ENCODE results near the gene IL21R. TPM values are rescaled to one million over a fixed set of nuclear protein-coding genes. Genes with fewer than 3 reads are reported as not detected.

The IL21R gene
- total RNA-seq, 5 donors from 2014 or later (not counting 1 experiment from before 2014, with no cell fraction given): 35.6 to 44.3 (median 38.2) TPM

DNA sequence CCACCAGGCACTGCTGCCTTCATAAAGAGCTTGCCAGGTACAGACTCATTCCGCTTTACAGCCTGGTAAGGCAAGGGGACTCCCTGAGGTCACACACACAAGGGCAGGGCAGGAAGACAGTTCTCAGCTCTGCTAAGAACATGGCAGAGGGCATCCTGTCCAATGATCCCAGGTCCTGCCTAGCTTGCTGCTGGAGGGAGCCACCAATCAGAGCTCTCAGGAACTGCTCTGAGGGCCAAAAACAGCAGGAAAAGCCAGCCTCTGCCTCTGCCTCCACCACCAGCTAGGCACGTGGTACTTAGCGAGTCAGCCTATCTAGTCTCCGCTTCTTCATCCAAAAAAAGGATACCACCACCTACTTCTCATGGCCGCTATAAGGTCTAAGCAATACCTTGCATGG is 81.7 kb downstream of the IL21R start:
- WGBS (ENCODE audit: insufficient coverage): 100% methylated on average over 5 of the region's 5 CpGs
- CTCF ChIA-PET: no interaction called here

GRCh38 chr16:27485126-27485525 is 83.2 kb downstream of the IL21R start:
- no peaks in the 10 kb centered on the region for H3K27me3 Mint-ChIP-seq
- H3K36me3 ChIP-seq (ENCODE audit: control insufficient read depth in 2 of 2, extremely low read depth in 1 of 2, insufficient read depth in 1 of 2, low read length in 1 of 2): peaks cover 9 to 98% of the 10 kb centered on the region in 2 donors
- H3K9me3 ChIP-seq: no peaks in the 10 kb centered on the region
- ATAC-seq (replicated peaks in 1 of 4) (no peak), DNase-seq (no peak)
- POLR2A ChIA-PET: no interaction called here
- no peaks in the 10 kb centered on the region for H3K4me1 ChIP-seq (ENCODE audit: control insufficient read depth in 1 of 2, extremely low read depth in 1 of 2, insufficient read depth in 2 of 2, low read length in 2 of 2)
- H3K4me1 Mint-ChIP-seq: peaks cover 0 to 4% (median 2%) of the 10 kb centered on the region in 3 donors
- no peaks in the 10 kb centered on the region for H3K27me3 ChIP-seq (replicated peaks in 1 of 2; ENCODE audit: control insufficient read depth in 2 of 2, extremely low read depth in 1 of 2, insufficient read depth in 2 of 2, low read length in 1 of 2)
- H3K9me3 Mint-ChIP-seq: no peaks in the 10 kb centered on the region
- H3K4me3 ChIP-seq (ENCODE audit: control insufficient read depth in 1 of 2, extremely low read depth in 1 of 2, low read length in 1 of 2): no peak overlapping the region
- CTCF ChIA-PET: interaction anchor here in 1 of 2 donors (0.8 kb wide), 1 partner anchor 572 kb away, joined by 3 read pairs; no protein-coding TSS in a partner anchor
- no peak overlapping the region for H3K27ac Mint-ChIP-seq
- no peak overlapping the region for H3K27ac ChIP-seq (ENCODE audit: low read length)
- WGBS (ENCODE audit: insufficient coverage): 98% methylated on average over 8 of the region's 9 CpGs
- no peak overlapping the region for H3K4me3 Mint-ChIP-seq
- H3K36me3 Mint-ChIP-seq: peaks cover 84% of the 10 kb centered on the region

More for the DNA sequence above, 81.7 kb downstream of the IL21R start:
- Histone ChIP-seq H3K4me1 (ENCODE audit: control insufficient read depth in 1 of 2, extremely low read depth in 1 of 2, insufficient read depth in 2 of 2, low read length in 2 of 2) (no peaks in the 10 kb centered on the region), H3K27me3 (replicated peaks in 1 of 2; ENCODE audit: control insufficient read depth in 2 of 2, extremely low read depth in 1 of 2, insufficient read depth in 2 of 2, low read length in 1 of 2) (no peaks in the 10 kb centered on the region), H3K36me3 (ENCODE audit: control insufficient read depth in 2 of 2, extremely low read depth in 1 of 2, insufficient read depth in 1 of 2, low read length in 1 of 2) (peaks cover 9 to 89% of the 10 kb centered on the region in 2 donors), H3K4me3 (ENCODE audit: control insufficient read depth in 1 of 2, extremely low read depth in 1 of 2, low read length in 1 of 2) (no peak overlapping the region), H3K9me3 (no peaks in the 10 kb centered on the region), H3K27ac (ENCODE audit: low read length) (no peak overlapping the region)
- Mint-ChIP-seq H3K4me3 (no peak overlapping the region), H3K27ac (no peak overlapping the region), H3K4me1 (peaks cover 0 to 4% (median 2%) of the 10 kb centered on the region in 3 donors), H3K36me3 (peaks cover 76% of the 10 kb centered on the region), H3K27me3 (no peaks in the 10 kb centered on the region), H3K9me3 (no peaks in the 10 kb centered on the region)
- POLR2A ChIA-PET: no interaction called here
- ATAC-seq (replicated peaks in 1 of 4) (no peak), DNase-seq (no peak)

- peaks cover 0 to 4% (median 2%) of the 10 kb centered on the region in 3 donors for H3K4me1 Mint-ChIP-seq
- POLR2A ChIA-PET: no interaction called here
- WGBS (ENCODE audit: insufficient coverage): 88% methylated on average over 3 of the region's 11 CpGs
- Histone ChIP-seq H3K27ac (ENCODE audit: low read length) (no peak overlapping the region), H3K27me3 (replicated peaks in 1 of 2; ENCODE audit: control insufficient read depth in 2 of 2, extremely low read depth in 1 of 2, insufficient read depth in 2 of 2, low read length in 1 of 2) (no peaks in the 10 kb centered on the region), H3K9me3 (no peaks in the 10 kb centered on the region), H3K4me3 (ENCODE audit: control insufficient read depth in 1 of 2, extremely low read depth in 1 of 2, low read length in 1 of 2) (no peak overlapping the region), H3K36me3 (ENCODE audit: control insufficient read depth in 2 of 2, extremely low read depth in 1 of 2, insufficient read depth in 1 of 2, low read length in 1 of 2) (peaks cover 5 to 98% of the 10 kb centered on the region in 2 donors), H3K4me1 (ENCODE audit: control insufficient read depth in 1 of 2, extremely low read depth in 1 of 2, insufficient read depth in 2 of 2, low read length in 2 of 2) (no peaks in the 10 kb centered on the region)
- H3K4me3 Mint-ChIP-seq: no peak overlapping the region
- no peak overlapping the region for H3K27ac Mint-ChIP-seq
- ATAC-seq (replicated peaks in 1 of 4): no peak
- H3K9me3 Mint-ChIP-seq: no peaks in the 10 kb centered on the region
- H3K36me3 Mint-ChIP-seq: peaks cover 79% of the 10 kb centered on the region
- CTCF ChIA-PET: interaction anchor here in 1 of 2 donors (0.8 kb wide), 1 partner anchor 571 kb away, joined by 3 read pairs; no protein-coding TSS in a partner anchor
- DNase-seq: no peak
- no peaks in the 10 kb centered on the region for H3K27me3 Mint-ChIP-seq
Measured at GRCh38 chr16:27485811-27486210, 83.8 kb downstream of the IL21R start.

DNA sequence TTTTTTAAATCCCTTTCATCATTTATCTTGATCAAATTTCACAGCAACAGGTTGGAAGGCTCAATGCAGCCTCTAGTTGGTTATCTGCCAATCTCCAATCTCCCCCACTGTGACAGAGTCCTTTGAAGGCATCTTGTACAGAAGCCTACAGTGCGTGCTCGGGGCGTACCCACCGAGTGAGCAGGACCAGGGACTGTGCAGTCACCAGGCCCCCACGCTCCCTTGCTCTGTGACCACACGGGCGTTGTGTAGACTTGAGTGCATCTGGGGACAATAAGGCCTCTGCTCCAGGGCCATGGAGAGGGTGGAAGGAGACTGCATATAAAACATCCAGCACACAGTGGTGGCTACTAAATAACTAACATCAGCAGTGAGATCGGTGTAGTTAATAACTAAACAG is 84.4 kb downstream of the IL21R start:
- WGBS (ENCODE audit: insufficient coverage): 75% methylated on average over 5 of the region's 8 CpGs
- H3K27ac Mint-ChIP-seq: no peak overlapping the region
- H3K4me1 Mint-ChIP-seq: peaks cover 0 to 4% (median 2%) of the 10 kb centered on the region in 3 donors
- DNase-seq (no peak), ATAC-seq (replicated peaks in 1 of 4) (no peak)
- no peak overlapping the region for H3K4me3 Mint-ChIP-seq
- H3K9me3 Mint-ChIP-seq: no peaks in the 10 kb centered on the region
- Histone ChIP-seq H3K27ac (ENCODE audit: low read length) (no peak overlapping the region), H3K27me3 (replicated peaks in 1 of 2; ENCODE audit: control insufficient read depth in 2 of 2, extremely low read depth in 1 of 2, insufficient read depth in 2 of 2, low read length in 1 of 2) (no peaks in the 10 kb centered on the region), H3K4me1 (ENCODE audit: control insufficient read depth in 1 of 2, extremely low read depth in 1 of 2, insufficient read depth in 2 of 2, low read length in 2 of 2) (peaks cover 0 to 3% of the 10 kb centered on the region in 2 experiments), H3K4me3 (ENCODE audit: control insufficient read depth in 1 of 2, extremely low read depth in 1 of 2, low read length in 1 of 2) (no peak overlapping the region), H3K9me3 (no peaks in the 10 kb centered on the region), H3K36me3 (ENCODE audit: control insufficient read depth in 2 of 2, extremely low read depth in 1 of 2, insufficient read depth in 1 of 2, low read length in 1 of 2) (peaks cover 5 to 98% of the 10 kb centered on the region in 2 donors)
- CTCF ChIA-PET: no interaction called here
- no peaks in the 10 kb centered on the region for H3K27me3 Mint-ChIP-seq
- POLR2A ChIA-PET: no interaction called here
- H3K36me3 Mint-ChIP-seq: peaks cover 79% of the 10 kb centered on the region

DNA sequence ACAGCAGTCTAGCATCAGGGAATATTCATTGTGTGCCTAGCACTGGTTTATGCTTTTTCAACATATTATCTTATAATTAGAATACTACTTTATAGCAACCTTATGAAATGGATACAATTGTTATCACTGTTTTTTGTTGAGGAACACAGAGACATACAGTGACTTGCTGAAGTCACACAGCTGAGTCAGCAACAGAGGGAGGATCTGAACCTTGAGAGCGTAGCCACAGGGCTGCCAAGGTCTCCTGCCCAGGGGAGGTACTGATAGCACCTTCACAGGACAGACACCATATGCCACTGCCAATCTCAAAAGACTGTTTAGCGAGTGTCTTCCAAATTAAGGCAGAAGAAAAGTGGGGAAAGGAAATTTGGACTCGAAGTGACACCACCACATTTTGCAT is 84.8 kb downstream of the IL21R start:
- Histone ChIP-seq H3K4me1 (ENCODE audit: control insufficient read depth in 1 of 2, extremely low read depth in 1 of 2, insufficient read depth in 2 of 2, low read length in 2 of 2) (peaks cover 0 to 7% of the 10 kb centered on the region in 2 experiments), H3K27me3 (replicated peaks in 1 of 2; ENCODE audit: control insufficient read depth in 2 of 2, extremely low read depth in 1 of 2, insufficient read depth in 2 of 2, low read length in 1 of 2) (no peaks in the 10 kb centered on the region), H3K36me3 (ENCODE audit: control insufficient read depth in 2 of 2, extremely low read depth in 1 of 2, insufficient read depth in 1 of 2, low read length in 1 of 2) (peaks cover 5 to 98% of the 10 kb centered on the region in 2 donors), H3K4me3 (ENCODE audit: control insufficient read depth in 1 of 2, extremely low read depth in 1 of 2, low read length in 1 of 2) (no peak overlapping the region), H3K27ac (ENCODE audit: low read length) (no peak overlapping the region), H3K9me3 (no peaks in the 10 kb centered on the region)
- Mint-ChIP-seq H3K4me3 (no peak overlapping the region), H3K36me3 (peaks cover 79% of the 10 kb centered on the region), H3K9me3 (no peaks in the 10 kb centered on the region), H3K27me3 (no peaks in the 10 kb centered on the region), H3K27ac (no peak overlapping the region), H3K4me1 (peaks cover 2 to 4% (median 2%) of the 10 kb centered on the region in 3 donors)
- DNase-seq (no peak), ATAC-seq (replicated peaks in 1 of 4) (no peak)
- ChIA-PET CTCF (no interaction called here), POLR2A (no interaction called here)
- WGBS (ENCODE audit: insufficient coverage): 90% methylated on average over 2 of the region's 3 CpGs

DNA sequence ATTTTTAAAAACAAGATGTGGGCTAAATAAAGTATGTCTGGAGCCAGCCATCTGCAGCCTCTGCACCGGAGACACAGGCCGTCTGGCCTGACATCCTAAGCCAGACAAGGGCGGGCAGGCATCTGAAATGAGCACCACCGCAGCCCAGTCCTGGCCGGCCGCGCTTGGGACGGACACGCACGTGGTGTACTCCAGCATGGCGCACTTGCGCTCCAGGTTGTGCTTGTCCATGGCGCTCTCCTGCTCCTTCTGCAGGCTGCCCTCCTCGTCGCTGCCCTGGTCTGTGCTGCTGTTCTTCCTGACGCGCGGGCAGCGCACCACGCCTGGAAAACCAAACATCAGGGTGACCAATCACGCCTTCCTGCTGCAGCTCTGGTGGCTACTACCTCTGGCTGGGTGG is 87.4 kb downstream of the IL21R start:
- Mint-ChIP-seq H3K27me3 (no peaks in the 10 kb centered on the region), H3K36me3 (peaks cover 75% of the 10 kb centered on the region), H3K9me3 (no peaks in the 10 kb centered on the region), H3K4me1 (peaks cover 2 to 4% (median 3%) of the 10 kb centered on the region in 3 donors), H3K27ac (no peak overlapping the region), H3K4me3 (no peak overlapping the region)
- H3K27me3 ChIP-seq (replicated peaks in 1 of 2; ENCODE audit: control insufficient read depth in 2 of 2, extremely low read depth in 1 of 2, insufficient read depth in 2 of 2, low read length in 1 of 2): no peaks in the 10 kb centered on the region
- no peak overlapping the region for H3K4me3 ChIP-seq (ENCODE audit: control insufficient read depth in 1 of 2, extremely low read depth in 1 of 2, low read length in 1 of 2)
- CTCF ChIA-PET: no interaction called here
- H3K9me3 ChIP-seq: no peaks in the 10 kb centered on the region
- peaks cover 7 to 91% of the 10 kb centered on the region in 2 donors for H3K36me3 ChIP-seq (ENCODE audit: control insufficient read depth in 2 of 2, extremely low read depth in 1 of 2, insufficient read depth in 1 of 2, low read length in 1 of 2)
- 99% methylated on average over 18 of the region's 21 CpGs for WGBS (ENCODE audit: insufficient coverage)
- POLR2A ChIA-PET: no interaction called here
- DNase-seq (no peak), ATAC-seq (replicated peaks in 1 of 4) (no peak)
- peaks cover 0 to 7% of the 10 kb centered on the region in 2 experiments for H3K4me1 ChIP-seq (ENCODE audit: control insufficient read depth in 1 of 2, extremely low read depth in 1 of 2, insufficient read depth in 2 of 2, low read length in 2 of 2)
- H3K27ac ChIP-seq (ENCODE audit: low read length): no peak overlapping the region

- H3K36me3 Mint-ChIP-seq: peaks cover 75% of the 10 kb centered on the region
Measured at GRCh38 chr16:27489906-27490305, 87.9 kb downstream of the IL21R start.

More at GRCh38 chr16:27489906-27490305, 87.9 kb downstream of the IL21R start:
- DNase-seq (no peak), ATAC-seq (replicated peaks in 1 of 4) (no peak)
- ChIA-PET CTCF (no interaction called here), POLR2A (no interaction called here)
- no peak overlapping the region for H3K4me3 ChIP-seq (ENCODE audit: control insufficient read depth in 1 of 2, extremely low read depth in 1 of 2, low read length in 1 of 2)
- peaks cover 11 to 91% of the 10 kb centered on the region in 2 donors for H3K36me3 ChIP-seq (ENCODE audit: control insufficient read depth in 2 of 2, extremely low read depth in 1 of 2, insufficient read depth in 1 of 2, low read length in 1 of 2)
- no peak overlapping the region for H3K27ac Mint-ChIP-seq
- no peaks in the 10 kb centered on the region for H3K27me3 ChIP-seq (replicated peaks in 1 of 2; ENCODE audit: control insufficient read depth in 2 of 2, extremely low read depth in 1 of 2, insufficient read depth in 2 of 2, low read length in 1 of 2)
- H3K4me1 Mint-ChIP-seq: peaks cover under 1 to 3% (median 2%) of the 10 kb centered on the region in 3 donors
- 93% methylated on average over 5 of the region's 7 CpGs for WGBS (ENCODE audit: insufficient coverage)
- H3K27me3 Mint-ChIP-seq: no peaks in the 10 kb centered on the region
- no peaks in the 10 kb centered on the region for H3K9me3 ChIP-seq
- no peak overlapping the region for H3K4me3 Mint-ChIP-seq
- H3K4me1 ChIP-seq (ENCODE audit: control insufficient read depth in 1 of 2, extremely low read depth in 1 of 2, insufficient read depth in 2 of 2, low read length in 2 of 2): peaks cover 0 to 7% of the 10 kb centered on the region in 2 experiments
- no peak overlapping the region for H3K27ac ChIP-seq (ENCODE audit: low read length)
- H3K9me3 Mint-ChIP-seq: no peaks in the 10 kb centered on the region
